Measurements from ENCODE around the gene LPA.
"Not testable (repeated sequence)": the region's sequence is repeated elsewhere in the genome, so short reads cannot be mapped to it uniquely, and the experiment has no call there.

The LPA gene

DNA sequence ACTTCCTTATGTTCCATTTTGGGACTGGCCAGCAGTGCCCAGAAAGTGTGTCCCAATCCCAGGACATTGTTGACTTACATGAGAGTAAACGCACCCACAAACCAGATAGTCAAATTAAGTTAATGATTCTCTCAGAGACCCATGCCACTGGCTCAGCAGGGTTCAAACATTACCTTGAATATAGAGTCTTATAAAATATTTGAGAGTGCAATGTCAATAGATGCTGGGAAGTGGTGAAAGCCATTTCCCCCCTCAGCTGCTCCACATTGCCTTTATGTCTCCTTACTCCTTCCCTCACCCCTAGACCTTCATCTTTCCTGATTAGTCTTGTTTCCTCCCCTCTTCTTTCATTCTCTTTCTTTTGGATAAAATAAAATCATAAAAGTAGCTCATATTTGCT lies at the start of gene LPA:
LPA (minus strand) TSS at position 78 of the 400 bp plus-strand sequence; CDS start at position 17, 61 bp downstream.
- not testable (repeated sequence) for DNase-seq (ENCODE audit: low read depth in 2 of 2)

- DNase-seq (ENCODE audit: low read depth in 2 of 2) = not testable (repeated sequence)
Measured at GRCh38 chr6:160708993-160709392, 44.9 kb upstream of the LPA start.

DNA sequence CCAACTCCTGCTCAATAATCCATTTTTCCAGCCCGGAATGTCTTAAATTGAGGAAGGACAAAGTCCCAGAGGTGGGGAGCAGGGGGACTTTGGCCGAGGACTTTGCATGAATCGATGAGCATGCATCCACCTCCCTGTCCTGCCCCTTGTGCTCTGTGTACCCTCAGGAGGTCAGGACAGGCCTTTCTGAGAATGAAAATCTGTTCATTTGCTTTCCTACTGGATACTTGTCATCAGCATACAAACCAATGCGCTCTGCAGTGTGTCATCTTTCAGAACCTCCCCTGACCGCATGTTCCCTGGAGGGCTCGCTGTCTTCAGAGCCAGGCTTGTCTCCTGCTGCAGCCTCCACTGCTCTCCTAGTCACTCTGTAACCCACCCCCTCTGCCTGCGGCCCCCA lies 40.6 kb upstream of the LPA start:
- not testable (repeated sequence) for DNase-seq (ENCODE audit: low read depth in 2 of 2)

DNA sequence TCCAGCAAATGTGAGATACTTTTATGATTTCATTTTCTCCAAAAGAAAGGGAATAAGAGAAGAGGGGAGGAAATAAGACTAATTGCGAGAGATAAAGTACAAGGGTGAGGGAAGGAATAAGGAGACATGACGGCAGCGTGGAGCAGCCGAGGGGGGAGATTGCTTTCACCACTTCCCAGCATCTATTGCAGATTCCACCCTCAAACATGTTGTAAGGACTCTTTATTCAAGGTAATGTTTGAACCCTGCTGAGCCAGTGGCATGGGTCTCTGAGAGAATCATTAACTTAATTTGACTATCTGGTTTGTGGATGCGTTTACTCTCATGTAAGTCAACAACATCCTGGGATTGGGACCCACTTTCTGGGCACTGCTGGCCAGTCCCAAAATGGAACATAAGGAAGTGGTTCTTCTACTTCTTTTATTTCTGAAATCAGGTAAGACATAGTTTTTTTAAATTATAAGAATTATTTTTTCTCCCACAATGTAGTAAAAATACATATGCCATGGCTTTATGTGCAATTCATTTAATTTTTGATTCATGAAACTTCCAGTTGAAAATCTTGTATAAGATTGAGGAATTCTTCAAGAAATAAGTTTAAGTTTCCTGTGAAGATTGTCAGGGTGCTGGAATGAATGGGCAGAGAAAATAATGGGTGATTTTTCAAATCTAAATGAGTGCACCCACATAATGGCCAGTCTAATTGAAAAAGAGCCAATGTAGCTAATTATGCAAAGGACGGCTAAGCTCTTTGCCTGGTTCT lies 38.0 kb upstream of the LPA start, which contains the start of gene PLG:
PLG (plus strand) TSS at position 327 of the 763 bp plus-strand sequence; CDS start at position 388, 61 bp downstream.
- not testable (repeated sequence) for DNase-seq (ENCODE audit: low read depth in 2 of 2)

DNA sequence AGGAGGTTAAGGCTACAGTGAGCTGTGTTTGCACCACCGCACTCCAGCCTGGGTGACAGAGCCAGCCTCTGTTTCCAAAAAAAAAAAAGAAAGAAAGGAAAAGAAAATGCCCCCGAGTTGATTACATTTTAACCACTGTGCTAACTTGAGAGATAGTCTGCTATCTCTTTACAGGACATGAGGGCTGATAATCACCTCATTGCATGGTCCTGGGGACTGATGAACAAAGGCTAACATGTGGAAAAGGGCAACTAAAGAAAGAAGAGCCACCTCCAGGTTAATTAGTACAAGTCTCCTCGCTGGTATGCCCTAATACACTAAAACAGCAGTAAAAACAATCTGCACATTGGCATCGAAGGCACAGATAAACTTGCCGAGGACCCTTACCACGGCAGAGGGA lies 33.8 kb upstream of the LPA start:
- DNase-seq (ENCODE audit: low read depth in 2 of 2) = no peak

DNA sequence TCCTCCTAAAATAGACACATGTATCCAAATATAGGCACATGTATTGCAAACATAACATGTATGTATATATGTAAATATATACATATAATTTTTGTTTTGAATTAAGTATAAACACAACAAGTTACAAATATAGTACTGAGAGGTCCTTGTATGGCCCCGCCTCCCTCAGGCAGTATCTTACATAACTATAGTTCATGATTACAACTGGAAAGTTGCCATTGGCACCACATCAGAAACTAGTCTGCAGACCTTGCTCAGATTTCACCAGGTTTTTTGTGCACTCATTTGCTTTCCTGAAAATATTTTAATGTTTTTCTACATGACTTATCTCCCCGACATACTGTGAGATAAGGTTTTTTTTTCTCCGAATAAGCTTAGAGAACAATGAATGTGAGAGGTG lies 32.8 kb upstream of the LPA start:
- not testable (repeated sequence) for DNase-seq (ENCODE audit: low read depth in 2 of 2)

DNA sequence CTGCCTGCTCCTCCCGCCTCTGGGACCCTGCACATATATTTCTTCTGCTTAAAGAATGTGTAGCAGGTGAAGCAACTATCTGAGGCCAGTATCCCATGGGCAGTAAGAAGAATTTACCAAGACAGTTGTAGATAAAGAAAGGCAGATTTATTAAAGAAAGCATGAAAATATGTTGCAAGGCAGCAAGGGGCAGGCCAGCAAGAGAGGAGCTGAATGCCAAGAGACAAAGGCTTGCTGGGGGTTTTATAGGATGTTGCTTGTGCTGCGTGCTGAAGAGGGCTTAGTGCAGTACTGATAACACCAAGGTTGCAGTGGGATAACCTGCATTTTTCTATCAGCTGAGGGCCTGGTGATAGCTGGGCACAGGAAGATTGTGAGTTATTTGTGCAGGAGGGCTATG lies 31.5 kb upstream of the LPA start:
- DNase-seq (ENCODE audit: low read depth in 2 of 2) = not testable (repeated sequence)

- peak; percentile 8 to 11 for DNase-seq (ENCODE audit: low read depth in 2 of 2)
Measured at GRCh38 chr6:160695025-160695424, 30.9 kb upstream of the LPA start.

DNA sequence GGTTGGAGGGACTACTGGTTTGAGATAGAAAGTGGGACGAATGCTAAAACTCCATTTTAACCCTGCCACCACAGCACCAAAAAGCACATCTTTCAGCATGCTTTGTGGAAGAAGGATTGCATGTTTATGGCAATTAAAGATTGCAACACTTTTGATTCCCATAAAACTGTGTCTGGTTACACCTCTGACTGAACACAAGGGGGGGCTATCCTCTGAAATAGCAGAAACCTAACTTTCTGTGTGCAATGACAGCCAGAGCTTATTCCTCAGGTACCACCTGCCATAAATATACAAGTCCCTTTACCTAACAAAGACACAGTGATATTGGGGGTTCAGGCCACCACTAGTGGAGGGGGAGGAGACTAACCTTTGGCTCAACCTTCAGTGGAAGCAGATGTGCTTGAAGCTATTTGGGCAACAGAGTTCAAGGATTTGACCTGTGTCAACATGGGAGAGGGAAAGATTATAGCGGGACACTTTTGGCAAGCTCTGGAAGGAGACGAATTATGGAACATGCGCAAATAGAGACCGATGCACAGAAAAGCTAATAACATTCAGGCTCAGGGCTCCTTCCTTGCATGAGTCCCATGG lies 28.4 kb upstream of the LPA start:
- no peak for DNase-seq (ENCODE audit: low read depth in 2 of 2)

GRCh38 chr6:160691617-160692016 lies 27.5 kb upstream of the LPA start:
- no peak for DNase-seq (ENCODE audit: low read depth in 2 of 2)

DNA sequence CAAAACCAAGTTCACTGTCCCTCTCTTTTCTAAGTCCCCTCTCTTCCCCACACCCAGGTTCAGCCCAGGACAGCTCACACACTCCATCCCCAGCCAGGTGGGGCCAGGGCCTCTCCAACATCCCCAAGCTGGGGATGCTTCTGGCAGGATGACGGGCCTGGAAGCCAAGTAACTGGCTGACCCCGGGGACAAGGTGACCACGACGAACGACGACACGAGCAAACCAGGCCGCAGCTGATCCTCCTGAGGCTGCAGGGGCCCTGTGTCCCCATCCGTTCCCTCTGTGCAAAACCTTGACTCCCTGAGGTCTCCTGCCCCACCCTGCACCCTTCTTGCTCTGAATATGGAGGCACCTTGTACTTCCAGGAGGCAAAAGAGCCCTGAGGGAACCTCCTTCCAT lies 26.4 kb upstream of the LPA start:
- no peak for DNase-seq (ENCODE audit: low read depth in 2 of 2)

DNA sequence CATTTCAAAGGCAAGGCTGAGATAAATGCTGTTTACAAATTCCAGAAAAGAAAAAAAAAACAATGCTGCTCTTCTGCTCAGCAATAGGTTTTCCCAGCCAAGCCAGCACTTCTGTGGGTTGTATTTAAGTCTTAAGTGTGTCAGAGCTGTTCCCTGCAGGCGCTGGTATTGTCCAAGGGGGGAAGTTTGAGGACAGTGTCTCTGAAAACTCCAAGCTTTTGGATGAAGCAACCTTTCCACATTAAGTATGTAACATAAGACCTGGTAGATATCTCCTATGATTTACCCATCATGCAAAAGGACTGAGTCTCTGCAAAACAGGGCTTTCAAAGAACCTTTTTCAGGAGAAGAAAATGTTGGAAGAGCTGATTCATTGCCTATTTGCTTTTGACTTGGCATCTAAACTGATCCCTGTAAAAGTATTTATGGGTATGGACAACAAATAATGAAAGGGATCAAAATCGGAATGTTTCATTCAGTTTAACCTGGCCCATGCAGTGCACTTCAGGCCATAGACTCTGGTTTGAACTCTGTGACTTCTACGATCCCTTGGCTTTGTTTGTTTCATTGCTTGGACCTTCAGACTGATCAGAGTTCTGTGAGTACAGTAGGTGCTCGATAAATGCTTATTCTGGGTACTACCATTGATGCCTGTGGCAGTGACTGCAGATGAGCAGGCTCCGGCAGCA lies 21.8 kb upstream of the LPA start:
- no peak for DNase-seq (ENCODE audit: low read depth in 2 of 2)

GRCh38 chr6:160685101-160685761 lies 21.2 kb upstream of the LPA start:
- not testable (repeated sequence) for DNase-seq (ENCODE audit: low read depth in 2 of 2)

- no peak for DNase-seq (ENCODE audit: low read depth in 2 of 2)
Measured at GRCh38 chr6:160679402-160679769, 15.3 kb upstream of the LPA start.

DNA sequence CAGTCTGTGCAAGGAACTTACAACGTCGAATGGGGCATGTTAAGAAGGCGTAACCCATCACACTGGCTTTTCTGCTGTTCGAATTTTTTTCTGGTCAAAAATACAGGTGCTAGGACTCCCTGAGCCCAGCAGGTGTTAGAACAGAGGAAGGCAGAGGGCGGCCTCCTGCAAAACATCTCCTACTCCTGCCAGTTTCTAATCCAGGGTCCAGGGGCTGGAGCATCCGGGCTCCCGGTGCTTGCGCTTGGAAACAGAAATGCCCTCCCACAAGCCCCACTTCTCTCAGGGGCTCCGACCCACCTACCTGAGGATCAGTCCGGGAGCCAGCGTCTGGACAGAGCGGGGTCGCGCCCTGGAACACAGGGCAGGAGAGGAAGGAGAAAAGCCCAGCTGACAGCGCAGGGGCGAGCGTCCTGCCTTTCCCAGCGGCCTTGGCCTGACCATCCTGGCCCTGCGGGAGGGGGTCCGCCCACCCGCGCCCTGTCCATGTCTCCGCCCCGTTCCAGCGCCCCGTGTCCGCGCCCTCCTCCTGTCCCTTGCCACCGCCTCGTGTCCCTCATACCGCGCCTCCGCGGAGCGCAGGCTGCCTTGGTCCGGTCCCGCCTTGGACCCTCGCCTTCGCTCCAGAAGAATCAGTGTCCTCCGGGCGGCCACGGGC lies 14.8 kb upstream of the LPA start:
- DNase-seq (ENCODE audit: low read depth in 2 of 2) = no peak

GRCh38 chr6:160678230-160678629 lies 14.2 kb upstream of the LPA start:
- no peak for DNase-seq (ENCODE audit: low read depth in 2 of 2)

DNA sequence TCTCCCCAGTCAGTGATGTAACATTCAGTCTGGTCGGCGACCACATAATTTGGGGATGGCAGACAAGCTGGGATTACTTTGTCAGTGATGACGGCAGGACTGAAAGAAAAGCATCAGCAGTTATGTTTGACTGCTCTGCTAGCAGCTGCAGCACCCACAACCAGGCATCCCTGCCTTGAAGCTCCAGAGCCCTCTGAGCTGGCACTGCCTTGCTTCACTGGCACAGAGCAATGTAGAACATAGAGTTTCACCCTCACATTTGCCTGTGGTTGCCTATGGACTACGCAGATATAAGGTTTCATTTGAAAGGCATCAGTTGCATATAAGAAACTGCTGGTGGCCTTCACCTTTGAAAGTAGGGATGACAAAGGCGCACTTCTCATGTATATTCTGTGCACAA lies 12.3 kb upstream of the LPA start:
- not testable (repeated sequence) for DNase-seq (ENCODE audit: low read depth in 2 of 2)

DNA sequence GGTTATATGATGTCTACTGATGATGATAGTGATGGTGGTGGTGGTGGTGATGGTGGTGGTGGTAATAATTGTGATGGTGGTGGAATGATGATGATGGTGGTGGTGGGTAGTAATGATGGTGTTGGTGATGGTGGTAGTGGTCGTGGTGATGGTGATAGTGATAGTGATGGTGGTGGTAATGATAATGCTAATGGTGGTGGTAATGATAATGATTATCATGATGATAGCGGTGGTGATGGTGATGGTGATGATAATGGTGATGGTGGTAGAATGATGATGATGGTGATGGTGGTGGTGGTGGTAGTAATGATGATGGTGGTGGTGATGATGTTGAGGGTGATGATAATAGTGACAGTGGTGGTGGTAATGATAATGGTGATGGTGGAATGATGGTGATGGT lies 4.5 kb upstream of the LPA start:
- DNase-seq (ENCODE audit: low read depth in 2 of 2) = no peak

GRCh38 chr6:160667639-160668481 lies 3.8 kb upstream of the LPA start:
- DNase-seq (ENCODE audit: low read depth in 2 of 2) = no peak

GRCh38 chr6:160662842-160663241 lies 1.2 kb downstream of the LPA start:
- DNase-seq (ENCODE audit: low read depth in 2 of 2) = no peak

DNA sequence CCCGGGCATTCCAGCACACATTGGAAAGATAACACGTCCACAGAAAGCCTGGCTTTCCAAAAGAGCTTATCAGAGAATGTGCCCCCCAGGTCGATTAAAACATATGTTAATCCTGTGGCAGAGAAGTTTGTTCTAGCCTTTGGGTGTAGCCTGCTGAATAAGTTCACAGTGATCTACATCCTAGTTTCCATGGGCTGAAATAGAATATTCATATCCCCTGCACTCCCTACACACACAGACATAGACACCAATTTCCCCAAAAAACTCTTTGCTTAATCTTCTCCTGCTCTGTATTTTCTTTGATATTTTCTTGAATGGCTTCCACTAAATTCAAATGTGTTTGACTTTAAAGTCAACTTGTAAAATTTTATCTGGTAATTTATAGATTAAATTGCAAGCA lies 1.6 kb downstream of the LPA start:
- DNase-seq (ENCODE audit: low read depth in 2 of 2) = no peak
